Measurements from ENCODE around the gene RNF152. TPM values are rescaled to one million over a fixed set of nuclear protein-coding genes. Genes with fewer than 3 reads are reported as not detected.

The RNF152 gene
- total RNA-seq, 4 donors from 2014 or later = 20.0 to 86.1 (median 33.0) TPM

DNA sequence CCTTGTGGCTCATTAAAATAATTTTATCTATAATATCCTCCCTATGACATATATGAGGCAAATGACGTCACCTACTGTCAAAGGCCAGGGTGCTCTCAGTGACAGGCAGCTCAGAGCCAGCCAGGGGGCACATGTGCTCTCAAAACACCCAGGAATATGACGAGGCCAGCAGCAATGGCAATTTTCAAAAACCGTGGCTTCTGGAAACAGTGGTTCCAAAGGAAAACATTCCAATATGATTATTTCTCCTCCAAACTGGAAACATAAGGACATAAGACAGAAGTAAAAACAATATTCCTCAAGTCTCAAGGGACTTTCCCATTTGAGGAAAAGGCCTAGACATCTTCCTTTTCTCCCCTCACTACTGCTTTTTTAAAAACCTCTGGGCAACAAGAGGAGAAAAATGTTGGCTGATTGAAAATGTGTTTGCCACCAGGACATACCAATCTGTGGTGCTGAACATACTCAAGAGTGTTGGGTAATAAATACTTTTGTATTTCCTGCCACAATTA lies 40.8 kb downstream of the RNF152 start:
- DNase-seq = no peak
- Histone ChIP-seq H3K36me3 (no peaks in the 10 kb centered on the region), H3K27ac (no peak overlapping the region), H3K4me3 (no peak overlapping the region), H3K27me3 (no peaks in the 10 kb centered on the region), H3K4me1 (no peaks in the 10 kb centered on the region), H3K9me3 (no peaks in the 10 kb centered on the region)
- intact Hi-C loops (cut with DNase I; ENCODE audit: low total_unique reads) = no loop called here
- TF ChIP-seq POLR2A (IDR thresholded peaks at IDR 0.05) = no peak
- TF ChIP-seq, protein P1, sequence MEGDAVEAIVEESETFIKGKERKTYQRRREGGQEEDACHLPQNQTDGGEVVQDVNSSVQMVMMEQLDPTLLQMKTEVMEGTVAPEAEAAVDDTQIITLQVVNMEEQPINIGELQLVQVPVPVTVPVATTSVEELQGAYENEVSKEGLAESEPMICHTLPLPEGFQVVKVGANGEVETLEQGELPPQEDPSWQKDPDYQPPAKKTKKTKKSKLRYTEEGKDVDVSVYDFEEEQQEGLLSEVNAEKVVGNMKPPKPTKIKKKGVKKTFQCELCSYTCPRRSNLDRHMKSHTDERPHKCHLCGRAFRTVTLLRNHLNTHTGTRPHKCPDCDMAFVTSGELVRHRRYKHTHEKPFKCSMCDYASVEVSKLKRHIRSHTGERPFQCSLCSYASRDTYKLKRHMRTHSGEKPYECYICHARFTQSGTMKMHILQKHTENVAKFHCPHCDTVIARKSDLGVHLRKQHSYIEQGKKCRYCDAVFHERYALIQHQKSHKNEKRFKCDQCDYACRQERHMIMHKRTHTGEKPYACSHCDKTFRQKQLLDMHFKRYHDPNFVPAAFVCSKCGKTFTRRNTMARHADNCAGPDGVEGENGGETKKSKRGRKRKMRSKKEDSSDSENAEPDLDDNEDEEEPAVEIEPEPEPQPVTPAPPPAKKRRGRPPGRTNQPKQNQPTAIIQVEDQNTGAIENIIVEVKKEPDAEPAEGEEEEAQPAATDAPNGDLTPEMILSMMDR (IDR thresholded peaks at IDR 0.05) = no peak

DNA sequence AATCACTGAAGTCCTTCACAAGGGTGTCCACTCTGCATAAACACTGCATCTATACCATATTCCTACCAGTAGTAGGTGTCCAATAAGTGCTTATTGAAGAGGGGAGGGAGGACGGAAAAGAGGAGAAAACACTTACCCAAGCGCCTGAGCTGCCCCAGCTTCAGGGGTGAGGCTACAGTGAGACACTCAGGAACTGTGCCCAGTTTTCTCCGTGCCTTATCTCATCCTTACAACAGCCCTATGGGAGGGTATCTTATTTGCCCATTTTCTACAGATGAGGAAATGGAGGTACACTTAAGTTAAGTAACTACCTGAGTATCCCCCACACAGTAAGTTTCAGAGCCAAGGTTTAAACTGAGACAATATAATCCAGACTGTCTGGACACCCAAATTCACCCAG lies 41.5 kb downstream of the RNF152 start:
- intact Hi-C loops (cut with DNase I; ENCODE audit: low total_unique reads) = no loop called here
- no peak for TF ChIP-seq POLR2A (IDR thresholded peaks at IDR 0.05)
- TF ChIP-seq, protein P1 (IDR thresholded peaks at IDR 0.05) = no peak
- Histone ChIP-seq H3K4me3 (no peak overlapping the region), H3K9me3 (no peaks in the 10 kb centered on the region), H3K4me1 (no peaks in the 10 kb centered on the region), H3K36me3 (no peaks in the 10 kb centered on the region), H3K27ac (no peak overlapping the region), H3K27me3 (no peaks in the 10 kb centered on the region)
- no peak for DNase-seq

DNA sequence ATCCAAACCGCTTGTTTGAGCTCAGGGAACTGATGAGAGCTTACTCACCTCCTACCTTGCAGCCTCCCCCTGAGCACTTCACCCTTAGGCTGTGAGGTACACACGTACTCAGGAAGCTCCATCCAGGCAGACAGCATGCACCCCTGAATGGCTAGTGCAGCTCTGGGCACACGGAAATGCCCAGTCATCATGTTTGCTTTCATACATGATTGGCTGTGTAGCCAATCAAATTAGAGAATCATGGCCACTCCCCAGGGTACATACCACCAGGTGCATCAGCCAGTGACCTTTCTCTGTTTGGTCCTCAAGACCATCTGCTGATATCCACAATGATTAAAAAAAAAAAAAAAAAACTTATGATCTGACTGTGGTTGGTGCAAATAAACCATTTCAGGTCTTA lies 42.1 kb downstream of the RNF152 start:
- TF ChIP-seq POLR2A (IDR thresholded peaks at IDR 0.05) = no peak
- TF ChIP-seq, protein P1 (IDR thresholded peaks at IDR 0.05) = no peak
- H3K4me3 ChIP-seq = no peak overlapping the region
- H3K36me3 ChIP-seq = no peaks in the 10 kb centered on the region
- no peak for DNase-seq
- no peaks in the 10 kb centered on the region for H3K9me3 ChIP-seq
- intact Hi-C loops (cut with DNase I; ENCODE audit: low total_unique reads) = no loop called here
- no peaks in the 10 kb centered on the region for H3K27me3 ChIP-seq
- no peaks in the 10 kb centered on the region for H3K4me1 ChIP-seq
- no peak overlapping the region for H3K27ac ChIP-seq

DNA sequence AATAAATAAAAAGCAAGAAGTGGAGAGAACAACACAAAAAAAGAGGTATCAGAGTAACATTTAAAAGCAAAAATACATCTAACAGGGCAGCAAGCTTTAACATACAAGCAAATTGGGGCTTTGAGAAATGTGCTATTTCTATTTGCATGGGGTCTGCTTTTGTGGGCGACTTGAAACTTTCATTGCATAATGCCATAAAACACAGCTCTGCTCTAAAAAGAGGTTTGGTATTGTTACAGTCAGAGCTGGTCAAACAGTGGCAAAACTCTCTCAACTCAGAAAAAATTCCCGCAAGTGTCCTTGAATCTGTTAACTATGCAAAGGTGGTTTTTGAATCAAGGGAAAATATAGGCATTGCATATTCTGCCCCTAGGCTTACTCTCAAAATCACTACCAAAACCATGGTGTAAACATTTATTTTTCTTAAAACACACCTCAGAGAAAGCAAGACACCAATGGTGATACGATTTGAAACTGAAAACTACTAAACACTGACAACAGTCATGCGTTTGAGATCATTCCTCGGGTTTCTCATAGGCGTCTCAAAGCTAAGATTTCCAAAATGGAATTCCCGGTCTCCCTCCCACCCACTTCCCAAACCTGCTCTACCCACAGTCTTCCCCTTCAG lies 45.5 kb downstream of the RNF152 start:
- intact Hi-C loops (cut with DNase I; ENCODE audit: low total_unique reads) = no loop called here
- H3K36me3 ChIP-seq = no peaks in the 10 kb centered on the region
- no peak for DNase-seq
- TF ChIP-seq POLR2A (IDR thresholded peaks at IDR 0.05) = no peak
- TF ChIP-seq, protein P1 (IDR thresholded peaks at IDR 0.05) = no peak
- H3K4me3 ChIP-seq = no peak overlapping the region
- H3K9me3 ChIP-seq = no peaks in the 10 kb centered on the region
- H3K4me1 ChIP-seq = no peaks in the 10 kb centered on the region
- H3K27me3 ChIP-seq = no peaks in the 10 kb centered on the region
- no peak overlapping the region for H3K27ac ChIP-seq

DNA sequence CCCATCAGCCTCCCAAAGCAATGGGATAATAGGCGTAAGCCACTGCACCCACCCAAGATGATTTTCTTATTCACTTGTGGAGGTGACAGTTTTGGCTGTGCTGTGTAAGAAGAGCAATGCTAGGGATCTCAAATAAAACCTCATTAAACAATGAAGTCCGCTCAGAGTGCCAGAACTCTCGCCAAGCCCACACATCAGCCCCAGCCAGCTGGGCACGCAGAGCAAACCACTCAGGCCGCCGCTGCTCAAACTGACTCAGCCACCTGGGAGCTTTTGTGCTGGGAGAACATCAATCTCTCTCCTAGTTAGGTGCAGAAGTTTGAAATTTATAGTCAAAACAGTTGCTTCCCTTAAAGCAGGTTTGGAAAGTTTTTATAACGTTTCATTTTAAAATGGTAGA lies 47.6 kb downstream of the RNF152 start:
- Histone ChIP-seq H3K4me1 (no peaks in the 10 kb centered on the region), H3K27ac (no peak overlapping the region), H3K4me3 (no peak overlapping the region), H3K36me3 (no peaks in the 10 kb centered on the region), H3K27me3 (no peaks in the 10 kb centered on the region), H3K9me3 (no peaks in the 10 kb centered on the region)
- no peak for TF ChIP-seq POLR2A (IDR thresholded peaks at IDR 0.05)
- TF ChIP-seq, protein P1 (IDR thresholded peaks at IDR 0.05) = no peak
- intact Hi-C loops (cut with DNase I; ENCODE audit: low total_unique reads) = no loop called here
- no peak for DNase-seq
